CD4-positive, alpha-beta T cell treated with Interleukin-1 beta for 1 hour (primary cell): ENCODE measurements around the gene IGF2R.
"Not testable (repeated sequence)": the region's sequence is repeated elsewhere in the genome, so short reads cannot be mapped to it uniquely, and the experiment has no call there.

Experiments
- DNase-seq, 2 donors: peaks; one replicate each; pipeline ENCODE4 v3.0.0-alpha.2; 2020 to 2022

The IGF2R gene

DNA sequence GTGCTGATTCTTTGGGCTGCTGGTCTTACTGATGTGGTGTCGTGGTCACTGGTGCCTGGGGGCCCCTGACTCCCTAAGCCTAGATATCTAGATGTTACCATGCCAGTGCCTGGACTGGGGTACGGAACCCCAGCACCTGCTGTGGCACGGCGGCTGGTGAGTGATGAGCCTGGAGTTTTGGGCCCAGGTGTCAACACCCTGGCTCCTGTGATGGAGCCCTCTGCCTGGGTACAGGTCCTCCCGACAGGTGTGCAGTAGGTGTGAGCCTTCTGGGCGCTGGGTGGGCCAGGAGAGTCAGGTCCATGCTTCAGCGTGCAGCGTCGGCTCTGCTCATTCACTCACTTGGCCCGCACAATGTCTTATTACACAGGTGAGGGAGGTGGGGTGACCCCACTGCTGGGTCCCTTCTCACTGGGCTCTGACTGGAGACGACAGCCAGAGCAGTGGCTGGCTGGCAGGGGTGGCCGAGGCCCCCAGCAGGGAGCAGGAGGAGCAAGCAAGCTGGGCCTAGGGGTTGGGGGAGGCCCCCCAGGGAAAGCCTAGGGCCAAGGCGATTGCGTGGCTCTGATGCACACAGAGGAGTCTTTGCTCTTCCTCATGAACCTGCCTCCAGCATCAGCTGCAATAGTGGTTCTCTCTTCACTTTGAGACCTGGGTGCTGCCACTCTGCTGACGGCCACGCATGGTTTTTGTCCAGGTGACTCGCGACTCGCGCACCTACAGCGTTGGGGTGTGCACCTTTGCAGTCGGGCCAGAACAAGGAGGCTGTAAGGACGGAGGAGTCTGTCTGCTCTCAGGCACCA, 110.2 kb downstream of the IGF2R start:
- no peak for DNase-seq

GRCh38 chr6:160079686-160080043, 110.8 kb downstream of the IGF2R start:
- no peak for DNase-seq

DNA sequence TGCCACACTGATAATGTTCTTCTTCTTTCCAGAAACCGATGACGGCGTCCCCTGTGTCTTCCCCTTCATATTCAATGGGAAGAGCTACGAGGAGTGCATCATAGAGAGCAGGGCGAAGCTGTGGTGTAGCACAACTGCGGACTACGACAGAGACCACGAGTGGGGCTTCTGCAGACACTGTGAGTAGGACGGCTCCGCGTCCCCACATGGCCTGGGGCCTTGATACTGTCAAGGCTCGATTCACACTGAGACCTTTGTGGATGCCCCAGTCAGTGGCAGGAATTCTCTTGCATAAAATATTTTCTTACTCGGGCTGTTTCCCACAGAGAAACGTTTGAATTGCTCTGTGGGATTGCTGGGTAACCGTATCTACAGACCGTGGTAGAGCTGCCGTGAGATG, 111.2 kb downstream of the IGF2R start:
- DNase-seq: no peak

- no peak for DNase-seq
Observed at GRCh38 chr6:160081398-160081797, 112.5 kb downstream of the IGF2R start.

DNA sequence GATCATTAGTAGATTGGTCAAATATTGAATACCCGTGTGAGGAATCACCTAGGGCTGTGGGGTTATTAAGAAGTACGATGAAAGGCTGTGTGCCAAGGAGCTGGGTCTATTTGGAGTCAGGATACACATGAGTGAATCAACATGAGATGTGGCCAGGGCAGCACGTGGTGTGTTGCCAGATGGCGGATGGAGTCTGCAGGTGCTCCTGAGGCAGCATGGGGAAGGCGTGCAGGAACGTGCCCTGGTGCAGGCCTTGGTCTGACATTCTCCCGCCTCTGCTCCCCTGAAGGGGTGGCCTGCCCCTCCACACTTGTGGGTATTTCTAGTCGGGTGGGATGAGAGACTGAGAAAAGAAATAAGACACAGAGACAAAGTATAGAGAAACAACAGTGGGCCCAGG, 113.7 kb downstream of the IGF2R start:
- no peak for DNase-seq

DNA sequence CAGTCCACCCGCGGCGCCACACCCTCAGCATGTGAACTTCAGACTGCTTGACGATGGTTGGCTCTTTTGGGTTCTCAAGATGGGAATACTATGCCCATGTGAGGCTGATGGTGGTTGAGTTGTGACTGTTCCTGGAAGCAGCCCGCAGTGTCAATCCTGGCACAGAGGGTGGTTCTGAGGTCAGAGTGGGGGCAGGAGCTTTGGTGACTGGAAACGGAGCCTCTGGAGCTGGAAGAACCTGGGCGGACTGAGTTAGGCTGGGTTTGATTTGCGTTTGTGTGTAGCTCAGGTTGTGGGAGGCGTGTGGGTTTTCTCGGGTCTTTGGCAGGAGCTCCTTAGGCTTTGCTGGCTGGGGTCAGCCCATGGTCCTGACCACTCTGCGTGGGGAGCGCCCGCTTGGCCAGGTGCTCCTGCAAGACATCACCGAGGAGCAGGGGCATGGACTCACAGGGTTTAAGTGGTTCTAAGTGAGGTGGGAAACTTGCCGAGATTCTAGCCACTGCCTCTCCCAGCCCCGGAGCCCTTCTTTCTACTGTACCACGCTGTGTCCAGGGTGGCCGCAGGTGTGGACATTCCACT, 115.4 kb downstream of the IGF2R start:
- no peak for DNase-seq

DNA sequence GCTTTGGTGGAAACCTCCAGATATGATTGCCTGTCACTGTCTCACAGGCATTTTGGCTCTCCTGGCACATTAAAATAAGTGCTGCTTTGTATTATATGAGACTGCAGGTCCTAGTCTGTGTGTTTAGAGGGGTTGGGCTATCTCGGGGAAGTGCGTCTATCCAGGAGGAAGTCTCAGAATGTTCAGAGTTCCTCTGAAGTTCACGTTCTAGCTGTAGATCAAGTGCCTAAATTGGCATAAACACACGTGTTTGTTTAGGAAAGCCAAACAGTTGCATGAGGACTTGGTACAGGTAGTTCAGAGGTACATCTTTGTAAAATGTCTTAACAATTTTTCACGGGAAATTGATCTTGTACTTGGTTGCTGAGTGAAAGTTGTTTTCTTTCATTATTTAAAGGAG, 116.3 kb downstream of the IGF2R start:
- no peak for DNase-seq

DNA sequence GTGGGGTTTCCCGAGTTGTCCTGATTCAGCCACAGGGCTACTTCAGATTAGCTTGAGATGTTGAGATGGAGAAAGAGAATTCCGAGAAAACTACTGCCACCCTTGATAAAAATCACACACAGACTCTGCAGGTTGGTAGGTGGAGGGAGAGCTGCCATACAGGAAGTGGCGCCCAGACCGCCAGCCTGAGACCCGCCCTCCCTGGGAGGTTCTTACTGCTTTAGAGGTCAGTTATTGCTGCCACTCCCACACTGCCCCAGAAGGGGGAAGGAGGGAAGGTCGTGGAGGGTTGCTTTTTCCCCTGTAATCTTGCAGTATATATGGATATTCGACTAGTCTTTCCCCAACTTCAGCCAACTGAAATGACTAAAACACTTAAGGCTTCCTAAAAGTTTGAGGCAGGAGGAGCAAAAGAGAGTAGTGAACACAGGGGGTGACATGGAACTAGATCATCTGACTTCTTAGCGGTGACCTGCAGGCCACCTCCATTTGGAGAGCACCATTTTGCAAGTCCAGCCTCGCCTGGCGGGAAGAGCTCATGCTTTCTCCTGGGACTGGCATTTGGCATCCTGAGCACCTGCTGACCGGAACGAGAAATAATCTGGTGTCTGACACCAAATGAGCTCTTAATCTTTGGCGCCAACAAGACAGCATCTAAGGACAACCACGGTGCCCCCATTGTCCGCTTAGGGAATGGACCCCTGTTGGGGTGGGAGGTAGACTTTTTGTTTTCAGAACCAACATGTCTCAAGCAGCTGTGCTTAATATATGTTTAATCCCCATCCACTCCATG, 117.0 kb downstream of the IGF2R start:
- DNase-seq: no peak

- no peak for DNase-seq
Observed at GRCh38 chr6:160086754-160087153, 117.9 kb downstream of the IGF2R start.

DNA sequence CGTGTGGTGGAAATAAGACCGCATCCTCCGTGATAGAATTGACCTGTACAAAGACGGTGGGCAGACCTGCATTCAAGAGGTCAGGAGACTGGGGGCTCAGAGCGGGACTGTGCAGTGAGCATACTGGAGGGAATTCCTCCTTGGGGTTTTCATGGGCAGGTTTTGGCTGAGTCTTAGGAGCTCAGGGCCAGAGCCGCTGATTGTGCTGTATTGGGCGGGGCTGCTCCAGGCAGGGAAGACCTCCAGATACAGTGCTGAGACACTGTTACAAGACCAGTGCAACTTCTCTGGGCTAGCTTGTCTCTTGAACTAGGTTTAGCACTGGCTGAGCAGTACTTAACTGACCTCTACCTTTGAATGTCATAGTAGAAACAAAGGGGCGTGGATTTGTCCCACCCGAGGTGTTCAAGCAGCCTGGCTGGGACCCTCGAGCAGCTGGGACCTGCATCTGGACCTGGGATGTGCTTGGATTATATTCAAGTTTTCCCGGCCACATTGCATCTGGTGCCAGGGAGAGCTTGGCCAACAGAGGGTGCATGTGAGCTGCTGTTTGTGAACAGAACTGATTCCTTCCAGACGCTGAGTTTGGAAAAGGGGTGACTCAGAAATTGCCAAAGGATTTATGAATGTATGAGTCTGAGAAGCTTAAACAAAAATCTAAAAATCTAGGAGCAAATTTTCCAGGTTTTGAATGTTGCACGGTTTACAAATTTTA, 119.3 kb downstream of the IGF2R start:
- no peak for DNase-seq

DNA sequence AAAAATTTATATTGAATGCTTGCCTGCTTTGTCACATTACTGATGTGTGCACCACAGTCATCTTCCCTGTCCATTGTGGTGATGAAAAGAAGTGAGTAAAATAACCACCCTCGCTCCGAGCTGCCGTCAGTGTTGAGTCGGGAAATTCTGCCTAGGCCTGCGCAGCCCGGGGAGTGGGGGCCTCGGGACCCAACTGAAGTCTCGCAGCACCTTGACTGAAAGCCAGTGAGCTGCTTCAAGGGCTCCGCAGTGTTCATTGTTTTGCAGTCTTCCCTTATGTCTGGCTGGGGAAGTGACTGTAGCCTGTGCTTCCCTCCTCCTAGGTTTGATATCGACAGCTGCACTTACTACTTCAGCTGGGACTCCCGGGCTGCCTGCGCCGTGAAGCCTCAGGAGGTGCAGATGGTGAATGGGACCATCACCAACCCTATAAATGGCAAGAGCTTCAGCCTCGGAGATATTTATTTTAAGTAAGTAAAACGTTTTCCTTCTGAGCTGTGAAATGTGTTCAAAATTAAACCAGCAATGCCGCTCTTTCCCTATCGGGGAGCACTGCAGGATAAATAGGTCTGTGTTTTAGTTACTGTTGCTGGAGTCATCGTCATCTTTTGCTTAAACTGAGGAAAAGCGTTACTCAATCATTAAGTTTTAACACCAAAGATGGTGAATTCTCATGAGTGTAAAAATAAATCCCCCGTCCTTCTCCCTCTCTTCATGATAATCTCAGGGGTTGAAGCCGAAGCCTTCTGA, 120.1 kb downstream of the IGF2R start:
- no peak for DNase-seq

GRCh38 chr6:160089534-160089897, 120.6 kb downstream of the IGF2R start:
- no peak for DNase-seq

DNA sequence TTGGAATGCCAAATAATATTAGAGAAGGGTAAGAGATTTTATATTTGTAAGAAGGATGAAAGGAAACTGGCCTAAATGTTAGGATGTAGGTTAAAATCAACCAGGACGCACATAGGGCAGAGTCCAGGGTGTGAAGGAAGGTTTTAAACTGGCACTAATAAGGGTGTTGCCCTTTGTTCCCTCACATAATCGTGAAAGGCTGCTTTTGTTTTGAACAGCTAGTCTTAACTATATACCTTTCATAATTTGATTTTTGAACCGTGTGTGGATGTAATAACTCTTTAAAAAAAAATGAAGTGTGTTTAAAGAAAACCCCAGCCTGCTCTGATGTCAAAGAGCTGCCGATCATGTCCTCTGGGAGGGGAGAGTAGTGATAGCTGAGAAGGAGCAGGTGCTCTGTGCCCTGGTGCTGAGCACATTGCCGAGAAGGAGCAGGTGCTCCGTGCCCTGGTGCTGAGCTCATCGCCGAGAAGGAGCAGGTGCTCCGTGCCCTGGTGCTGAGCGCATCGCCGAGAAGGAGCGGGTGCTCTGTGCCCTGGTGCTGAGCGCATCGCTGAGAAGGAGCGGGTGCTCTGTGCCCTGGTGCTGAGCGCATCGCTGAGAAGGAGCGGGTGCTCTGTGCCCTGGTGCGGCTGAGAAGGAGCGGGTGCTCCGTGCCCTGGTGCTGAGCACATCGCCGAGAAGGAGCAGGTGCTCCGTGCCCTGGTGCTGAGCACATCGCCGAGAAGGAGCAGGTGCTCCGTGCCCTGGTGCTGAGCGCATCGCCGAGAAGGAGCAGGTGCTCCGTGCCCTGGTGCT, 121.8 kb downstream of the IGF2R start:
- DNase-seq: not testable (repeated sequence)

DNA sequence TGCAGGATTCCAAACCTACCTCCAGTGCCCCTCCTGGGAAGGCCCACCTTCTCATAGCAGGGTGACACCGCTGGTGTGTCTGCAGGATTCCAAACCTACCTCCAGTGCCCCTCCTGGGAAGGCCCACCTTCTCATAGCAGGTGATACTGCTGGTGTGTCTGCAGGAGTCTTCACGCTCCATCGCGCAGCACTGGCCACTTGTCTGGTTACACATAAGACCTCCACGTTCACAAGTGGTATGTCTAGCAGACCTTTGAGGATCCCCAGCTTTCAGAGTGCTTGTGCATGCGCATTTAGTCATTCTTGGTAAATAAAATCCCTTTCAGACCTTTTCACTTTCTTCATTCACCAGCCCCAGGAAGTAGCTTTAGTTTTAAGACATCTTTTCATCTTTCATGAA, 123.3 kb downstream of the IGF2R start:
- not testable (repeated sequence) for DNase-seq

DNA sequence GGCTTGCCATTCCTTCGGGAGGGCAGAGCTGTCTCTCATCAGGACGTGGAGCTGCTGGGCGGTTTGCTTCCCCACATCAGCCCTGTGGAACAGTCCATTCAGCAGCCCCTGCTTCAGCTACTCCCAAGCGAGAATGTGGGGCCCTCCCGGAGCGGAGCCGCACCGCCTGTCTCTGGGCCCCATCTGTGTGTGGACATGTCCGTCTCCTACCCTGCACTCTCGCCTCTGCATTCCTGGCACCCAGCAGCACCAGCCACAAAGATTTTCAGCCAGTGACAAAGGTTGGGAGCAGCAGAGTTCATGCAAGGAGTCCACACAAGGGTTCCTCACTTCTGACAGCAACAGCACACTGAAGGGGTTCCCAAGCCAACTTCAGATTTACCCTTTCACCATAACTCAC, 123.7 kb downstream of the IGF2R start:
- no peak for DNase-seq

- no peak for DNase-seq
Observed at GRCh38 chr6:160093061-160093460, 124.2 kb downstream of the IGF2R start.

- no peak for DNase-seq
Observed at GRCh38 chr6:160093946-160094345, 125.1 kb downstream of the IGF2R start.

DNA sequence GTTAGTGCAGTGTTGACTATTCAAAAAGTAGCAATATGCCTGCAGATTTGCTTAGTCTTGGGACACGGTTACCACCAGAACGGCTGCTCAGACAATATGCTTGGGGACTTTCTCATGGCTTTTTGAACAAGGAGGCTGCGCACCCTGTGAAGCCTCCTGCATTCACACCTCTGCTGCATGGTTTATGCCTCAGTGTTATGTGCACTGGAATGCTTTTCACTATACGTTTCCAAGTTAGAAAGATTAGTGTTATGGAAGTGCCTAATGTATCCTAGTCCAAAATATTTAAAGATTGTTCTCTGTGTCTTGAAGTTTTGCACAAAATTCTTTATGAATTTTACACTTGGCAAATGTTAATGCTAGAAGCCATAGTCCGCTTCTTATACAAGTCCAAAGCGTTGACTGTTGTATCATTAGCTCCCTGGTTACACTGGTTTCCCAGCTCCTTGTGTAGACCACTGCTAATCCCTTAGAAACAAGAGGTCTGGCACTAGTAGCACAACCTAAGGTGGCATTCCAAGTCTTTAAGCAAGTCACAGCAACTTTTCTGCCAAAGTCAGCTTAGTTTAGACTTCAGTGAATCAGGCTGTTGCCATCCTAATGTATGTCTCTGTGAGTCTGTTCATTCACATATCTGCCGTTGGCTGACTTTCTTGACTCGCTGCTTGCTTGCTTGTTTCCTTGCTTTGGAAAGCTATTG, 126.4 kb downstream of the IGF2R start:
- DNase-seq: no peak

GRCh38 chr6:160101277-160102205, 132.7 kb downstream of the IGF2R start:
- DNase-seq: no peak

- DNase-seq: no peak
Observed at GRCh38 chr6:160102399-160102798, 133.5 kb downstream of the IGF2R start.
